Tibial nerve (tissue), 4 donors: Measurements from ENCODE around the gene CYTIP.

ENCODE experiments used
- CTCF ChIP-seq, 5 experiments: fragments of 200-600 bp in 3 of 5; fragments of 450-650 bp in 2 of 5; sonication (generic) in 3 of 5; IDR thresholded peaks; one replicate each; pipeline ENCODE4 v1.5.1; 2016 to 2019; ENCODE audit warnings: antibody characterized with exemption in 5 of 5, mild to moderate bottlenecking in 3 of 5, moderate library complexity in 2 of 5
- EP300 ChIP-seq, 2 donors: sonication (generic); formaldehyde crosslinking; IDR thresholded peaks; one replicate each; pipeline ENCODE4 v1.6.1; 2017; ENCODE audit warnings: antibody characterized with exemption in 2 of 2, mild to moderate bottlenecking in 1 of 2

DNA sequence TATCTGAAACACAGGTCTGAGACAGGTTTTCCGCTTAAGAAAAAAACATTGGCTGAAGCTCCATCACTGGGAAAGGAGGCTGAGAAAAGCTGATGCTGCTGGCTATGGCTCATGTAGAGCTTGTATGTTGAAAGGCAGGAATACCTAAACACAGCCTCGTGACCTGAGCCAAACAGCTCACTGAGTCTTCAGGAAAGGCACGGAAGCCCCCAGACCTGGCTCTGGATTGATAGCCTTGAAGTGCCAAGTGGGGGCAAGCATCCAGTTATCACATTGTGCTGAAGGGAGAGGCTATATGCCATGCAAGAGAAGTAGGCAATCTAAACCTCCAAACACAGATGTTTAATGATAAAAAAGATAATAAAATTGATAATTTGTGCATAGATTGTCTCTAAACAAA, 21.9 kb downstream of the CYTIP start:
- no peak for TF ChIP-seq CTCF (IDR thresholded peaks at IDR 0.05)
- no peak for TF ChIP-seq EP300 (IDR thresholded peaks at IDR 0.05)
